PC-9 (cell line): ENCODE measurements around the gene ZDHHC19.

Source experiments
- CTCF ChIP-seq: fragments of 200-600 bp; sonication (generic); conservative IDR thresholded peaks from 2 replicates; pipeline ENCODE4 v1.6.1; 2017; ENCODE audit warnings: mixed run types, antibody characterized with exemption, mild to moderate bottlenecking, moderate library complexity
- EZH2 ChIP-seq: fragments of 200-600 bp; sonication (generic); IDR thresholded peaks from 2 replicates; pipeline ENCODE4 v1.8.0; 2017; ENCODE audit warnings: antibody characterized with exemption, low read depth

DNA sequence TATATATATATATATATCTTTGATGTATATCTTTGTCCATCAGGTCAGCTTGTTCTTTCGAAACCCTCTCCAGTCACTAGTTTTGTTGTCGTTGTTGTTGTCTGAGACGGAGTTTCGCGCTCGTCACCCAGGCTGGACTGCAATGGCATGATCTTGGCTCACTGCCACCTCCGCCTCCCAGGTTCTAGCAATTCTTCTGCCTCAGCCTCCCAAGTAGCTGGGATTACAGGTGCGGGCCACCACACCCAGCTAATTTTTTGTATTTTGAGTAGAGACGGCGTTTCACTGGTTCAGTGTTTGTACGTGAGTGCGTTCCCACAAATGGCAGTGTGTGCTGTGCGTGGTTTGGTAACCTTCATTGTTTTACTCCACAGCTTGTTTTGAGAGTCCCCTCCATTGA is 51.7 kb downstream of the ZDHHC19 start:
- TF ChIP-seq CTCF (no peak), EZH2 (no peak)
